Subcutaneous abdominal adipose tissue (tissue), 5 donors: ENCODE measurements around the gene AHI1.

ENCODE experiments used
- H3K27ac ChIP-seq: one replicate; pipeline ENCODE4 v1.7.0; 2013; ENCODE audit warnings: low read depth, mild to moderate bottlenecking, inconsistent platforms, low read length, moderate library complexity
- H3K27me3 ChIP-seq, 5 donors: one replicate each; pipeline ENCODE4 v1.7.0; 2013; ENCODE audit warnings: low read length in 5 of 5, inconsistent platforms in 1 of 5; ENCODE audit not compliant: control insufficient read depth in 5 of 5, insufficient read depth in 4 of 5
- H3K36me3 ChIP-seq, 5 donors: one replicate each; pipeline ENCODE4 v1.7.0; 2013; ENCODE audit warnings: low read length in 5 of 5; ENCODE audit not compliant: control insufficient read depth in 5 of 5, insufficient read depth in 5 of 5
- H3K4me1 ChIP-seq, 5 donors: one replicate each; pipeline ENCODE4 v1.7.0; 2013; ENCODE audit warnings: low read length in 5 of 5, mild to moderate bottlenecking in 3 of 5, moderate library complexity in 1 of 5; ENCODE audit not compliant: control insufficient read depth in 5 of 5, insufficient read depth in 5 of 5
- H3K4me3 ChIP-seq, 5 donors: one replicate each; pipeline ENCODE4 v1.7.0; 2013; ENCODE audit warnings: low read length in 5 of 5, low read depth in 1 of 5
- H3K9ac ChIP-seq, 5 donors: one replicate each; pipeline ENCODE4 v1.7.0; 2013; ENCODE audit warnings: low read length in 5 of 5, mild to moderate bottlenecking in 4 of 5, moderate library complexity in 3 of 5
- H3K9me3 ChIP-seq, 5 donors: one replicate each; pipeline ENCODE4 v1.7.0; 2013; ENCODE audit warnings: low read length in 5 of 5; ENCODE audit not compliant: control insufficient read depth in 5 of 5
- donor health status: healthy.
- donor health status: healthy.
- donor health status: healthy.
- donor health status: healthy.
- donor health status: healthy.

Gene AHI1

DNA sequence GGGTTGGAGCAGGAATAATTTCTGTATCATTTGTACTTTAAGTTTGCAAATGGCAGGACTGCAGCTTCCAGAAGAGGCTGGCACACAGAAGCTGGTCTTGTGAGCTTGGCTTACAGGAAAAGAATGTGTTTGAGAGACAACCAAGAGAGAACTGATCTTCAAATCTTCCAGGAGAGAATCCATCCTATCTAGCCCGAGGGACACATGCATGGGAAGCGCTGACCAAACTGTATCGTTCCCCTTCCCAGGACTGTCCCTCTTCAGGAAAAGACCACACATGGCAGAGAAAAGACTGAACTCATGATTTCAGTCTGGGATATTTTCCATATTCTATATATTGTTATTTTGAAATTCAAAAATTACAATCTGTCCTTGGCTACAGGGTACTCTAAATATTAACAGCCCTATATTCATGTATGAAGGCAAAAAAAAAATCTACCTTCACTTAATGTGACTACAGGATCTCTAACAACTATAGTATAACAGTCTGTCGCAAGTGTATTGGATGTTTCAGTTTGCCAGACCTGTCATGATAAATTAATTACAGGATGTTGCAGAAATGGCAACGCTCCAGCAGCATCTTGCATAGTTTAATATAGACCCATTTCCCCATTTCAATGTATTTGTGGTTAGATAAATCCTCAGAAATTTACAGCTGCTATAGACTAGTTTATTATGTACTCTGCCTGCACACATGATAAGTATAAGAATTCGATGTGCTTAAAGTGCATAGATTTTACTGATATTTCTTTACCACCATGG, 217.0 kb downstream of the AHI1 start:
- H3K9me3 ChIP-seq, result no peaks in the 10 kb centered on the region
- H3K9ac ChIP-seq, result no peak overlapping the region
- peaks cover 0 to 4% (median 0%) of the 10 kb centered on the region in 5 donors for H3K36me3 ChIP-seq
- H3K4me1 ChIP-seq, result peaks cover 0 to 9% (median 5%) of the 10 kb centered on the region in 5 donors
- no peak overlapping the region for H3K4me3 ChIP-seq
- H3K27me3 ChIP-seq, result no peaks in the 10 kb centered on the region
- H3K27ac ChIP-seq, result no peak overlapping the region

- Histone ChIP-seq H3K9ac (no peak overlapping the region), H3K4me1 (peaks cover 0 to 9% (median 5%) of the 10 kb centered on the region in 5 donors), H3K9me3 (no peaks in the 10 kb centered on the region), H3K27ac (no peak overlapping the region), H3K27me3 (no peaks in the 10 kb centered on the region), H3K4me3 (no peak overlapping the region), H3K36me3 (no peaks in the 10 kb centered on the region)
Observed at GRCh38 chr6:135277422-135277821, 220.1 kb downstream of the AHI1 start.

DNA sequence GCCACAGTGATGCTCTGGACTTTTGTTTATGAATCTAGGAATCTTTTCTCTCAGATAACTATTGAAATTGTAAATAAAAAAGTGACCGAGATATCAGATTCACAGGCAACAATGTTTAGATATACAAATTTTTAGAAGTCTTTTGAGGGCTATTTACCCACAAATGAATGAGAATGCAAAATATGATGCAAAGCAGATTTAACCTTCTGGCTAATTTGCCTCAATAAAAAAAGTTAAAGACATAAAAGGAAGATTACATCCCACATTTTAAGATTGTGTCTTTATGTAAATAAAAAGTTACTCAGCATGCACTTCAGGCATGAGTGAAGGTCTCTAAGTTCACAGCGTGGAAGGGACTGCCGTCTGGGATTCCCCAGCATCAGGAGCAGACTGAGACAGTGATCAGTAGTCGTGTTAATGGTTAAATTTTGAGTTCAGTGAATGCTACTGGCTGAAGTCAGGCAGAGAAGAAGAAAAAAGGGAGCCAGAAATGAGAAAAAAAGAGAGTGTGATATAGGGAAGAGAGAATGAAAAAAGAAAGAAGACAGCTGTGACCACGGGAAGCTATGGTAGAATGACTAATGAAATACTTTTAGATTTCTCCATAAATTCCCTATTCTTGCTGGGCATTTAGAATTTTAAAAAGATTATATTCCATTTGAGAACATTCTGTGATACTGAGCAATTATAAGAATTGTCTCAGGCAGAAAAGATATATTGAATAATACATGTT, 222.8 kb downstream of the AHI1 start:
- H3K9me3 ChIP-seq, result no peaks in the 10 kb centered on the region
- no peak overlapping the region for H3K4me3 ChIP-seq
- no peaks in the 10 kb centered on the region for H3K27me3 ChIP-seq
- H3K9ac ChIP-seq, result no peak overlapping the region
- H3K36me3 ChIP-seq, result no peaks in the 10 kb centered on the region
- H3K27ac ChIP-seq, result no peak overlapping the region
- no peaks in the 10 kb centered on the region for H3K4me1 ChIP-seq

DNA sequence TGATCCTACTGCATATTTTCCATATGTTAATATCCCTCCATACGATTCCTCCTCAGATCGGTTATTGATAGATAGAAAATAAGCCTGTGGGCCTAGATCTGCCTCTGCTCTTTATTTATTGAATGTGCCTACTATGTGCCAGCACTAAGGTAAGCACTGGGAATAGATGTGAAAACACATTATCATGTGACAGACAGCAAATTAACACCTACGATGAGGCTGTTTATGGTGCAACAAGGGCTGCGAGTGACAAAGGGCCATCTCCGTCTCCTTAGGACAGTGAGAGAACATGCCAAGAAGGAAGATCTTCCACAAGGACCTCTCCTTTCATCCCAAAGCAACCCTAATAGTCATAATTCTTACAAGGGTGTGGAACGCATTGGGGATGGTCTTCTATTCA, 225.9 kb downstream of the AHI1 start:
- Histone ChIP-seq H3K9me3 (no peaks in the 10 kb centered on the region), H3K4me1 (no peaks in the 10 kb centered on the region), H3K4me3 (no peak overlapping the region), H3K9ac (no peak overlapping the region), H3K27ac (no peak overlapping the region), H3K27me3 (no peaks in the 10 kb centered on the region), H3K36me3 (no peaks in the 10 kb centered on the region)

GRCh38 chr6:135270676-135271536, 226.6 kb downstream of the AHI1 start:
- Histone ChIP-seq H3K4me3 (no peak overlapping the region), H3K27me3 (no peaks in the 10 kb centered on the region), H3K9ac (no peak overlapping the region), H3K4me1 (no peaks in the 10 kb centered on the region), H3K27ac (no peak overlapping the region), H3K9me3 (no peaks in the 10 kb centered on the region), H3K36me3 (no peaks in the 10 kb centered on the region)

- Histone ChIP-seq H3K4me3 (no peak overlapping the region), H3K27ac (no peak overlapping the region), H3K9ac (no peak overlapping the region), H3K4me1 (no peaks in the 10 kb centered on the region), H3K9me3 (no peaks in the 10 kb centered on the region), H3K27me3 (no peaks in the 10 kb centered on the region), H3K36me3 (no peaks in the 10 kb centered on the region)
Observed at GRCh38 chr6:135269481-135269891, 228.1 kb downstream of the AHI1 start.

DNA sequence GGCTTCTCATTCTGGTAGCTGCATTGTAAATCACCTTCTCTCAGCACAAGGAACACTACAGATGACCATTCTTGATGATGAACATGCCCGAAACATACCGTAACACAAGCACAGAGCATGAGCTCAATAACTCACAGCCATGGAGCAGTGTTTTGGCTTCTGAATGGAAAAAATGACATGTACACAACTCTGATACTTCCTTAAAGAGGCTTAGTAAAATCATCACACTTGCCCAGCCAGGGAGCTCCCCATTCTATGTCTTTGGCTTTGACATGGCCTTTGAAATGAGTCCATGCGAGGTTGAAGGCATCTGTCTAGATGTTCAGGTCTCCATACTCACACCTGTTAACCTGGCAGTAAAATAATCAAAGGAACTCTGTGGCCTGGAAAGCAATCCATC, 228.8 kb downstream of the AHI1 start:
- Histone ChIP-seq H3K27me3 (no peaks in the 10 kb centered on the region), H3K27ac (no peak overlapping the region), H3K9ac (no peak overlapping the region), H3K9me3 (no peaks in the 10 kb centered on the region), H3K36me3 (no peaks in the 10 kb centered on the region), H3K4me1 (no peaks in the 10 kb centered on the region), H3K4me3 (no peak overlapping the region)

GRCh38 chr6:135268263-135268662, 229.3 kb downstream of the AHI1 start:
- no peaks in the 10 kb centered on the region for H3K4me1 ChIP-seq
- H3K4me3 ChIP-seq, result no peak overlapping the region
- H3K9ac ChIP-seq, result no peak overlapping the region
- no peaks in the 10 kb centered on the region for H3K27me3 ChIP-seq
- H3K9me3 ChIP-seq, result no peaks in the 10 kb centered on the region
- H3K27ac ChIP-seq, result no peak overlapping the region
- H3K36me3 ChIP-seq, result no peaks in the 10 kb centered on the region

GRCh38 chr6:135267085-135267484, 230.5 kb downstream of the AHI1 start:
- Histone ChIP-seq H3K4me1 (no peaks in the 10 kb centered on the region), H3K27me3 (no peaks in the 10 kb centered on the region), H3K9ac (no peak overlapping the region), H3K9me3 (no peaks in the 10 kb centered on the region), H3K27ac (no peak overlapping the region), H3K4me3 (no peak overlapping the region), H3K36me3 (no peaks in the 10 kb centered on the region)

- Histone ChIP-seq H3K9ac (no peak overlapping the region), H3K36me3 (no peaks in the 10 kb centered on the region), H3K4me1 (no peaks in the 10 kb centered on the region), H3K27me3 (no peaks in the 10 kb centered on the region), H3K4me3 (no peak overlapping the region), H3K9me3 (no peaks in the 10 kb centered on the region), H3K27ac (no peak overlapping the region)
Observed at GRCh38 chr6:135266675-135267074, 230.9 kb downstream of the AHI1 start.
